IMR-90 (cell line): Measurements from ENCODE around the gene PCDHB10.

Experiments used
- CEBPB ChIP-seq: IDR thresholded peaks from 2 replicates; pipeline ENCODE4 v1.6.1; 2012; ENCODE audit warnings: low read depth, low read length, improper control_type of control experiment
- CHD1 ChIP-seq: IDR thresholded peaks from 2 replicates; pipeline ENCODE4 v1.6.1; 2012; ENCODE audit warnings: low read depth, low read length, improper control_type of control experiment
- CTCF ChIP-seq: conservative IDR thresholded peaks from 2 replicates; pipeline ENCODE4 v1.5.1; 2012; ENCODE audit warnings: mild to moderate bottlenecking, low read depth, low read length, improper control_type of control experiment
- ELK1 ChIP-seq: fragments of 150-350 bp; IDR thresholded peaks from 2 replicates; pipeline ENCODE4 v1.6.1; 2016; ENCODE audit warnings: low read depth, mild to moderate bottlenecking, low read length, moderate library complexity, borderline replicate concordance
- FOS ChIP-seq: fragments of 150-350 bp; IDR thresholded peaks from 2 replicates; pipeline ENCODE4 v1.6.1; 2016; ENCODE audit warnings: low read depth, low read length
- POLR2A ChIP-seq: IDR thresholded peaks from 2 replicates; pipeline ENCODE4 v1.6.1; 2012; ENCODE audit warnings: mild to moderate bottlenecking, low read depth, low read length
- RCOR1 ChIP-seq: IDR thresholded peaks from 2 replicates; pipeline ENCODE4 v1.6.1; 2012; ENCODE audit warnings: mild to moderate bottlenecking, low read length, improper control_type of control experiment; ENCODE audit not compliant: insufficient replicate concordance

GRCh38 chr5:141199359-141200235 is 7.4 kb downstream of the PCDHB10 start, which contains the start of gene PCDHB11:
- TF ChIP-seq CTCF (no peak), FOS (no peak), POLR2A (no peak), RCOR1 (no peak), ELK1 (no peak), CHD1 (no peak), CEBPB (no peak)
